Activated B cell treated with CpG ODN at 0.5 μM for 24 hours (primary cell): ENCODE results near the gene CHAMP1. TPM values are rescaled to one million over a fixed set of nuclear protein-coding genes. Genes with fewer than 3 reads are reported as not detected.

Experiments used
- ATAC-seq: fragments of 200-7000 bp; cut with Tn5 transposase; one replicate; pipeline ENCODE4 v1.10.0; 2021; ENCODE audit warnings: low read depth, mild to moderate bottlenecking, moderate library complexity
- CTCF ChIA-PET: fragments of 350-600 bp; sonication (Branson Sonifier 250); formaldehyde crosslinking; loops from one replicate; lab custom pipeline; 2021; ENCODE audit warnings: antibody characterized with exemption; lab: Charles Lee
- POLR2A ChIA-PET: fragments of 350-600 bp; sonication (Branson Sonifier 250); formaldehyde crosslinking; loops from one replicate; lab custom pipeline; 2021; ENCODE audit warnings: antibody characterized with exemption; lab: Charles Lee
- DNase-seq: peaks from one replicate; pipeline ENCODE4 v3.0.0; 2022
- H3K27ac Mint-ChIP-seq: one replicate; pipeline ENCODE4 v1.8.0; 2020; ENCODE audit warnings: mixed read lengths
- H3K27me3 Mint-ChIP-seq: one replicate; pipeline ENCODE4 v1.8.0; 2021; ENCODE audit warnings: mixed read lengths
- H3K36me3 Mint-ChIP-seq: one replicate; pipeline ENCODE4 v1.8.0; 2021; ENCODE audit warnings: low read depth, mixed read lengths
- H3K4me1 Mint-ChIP-seq: one replicate; pipeline ENCODE4 v1.8.0; 2021; ENCODE audit warnings: mixed read lengths
- H3K4me3 Mint-ChIP-seq: one replicate; pipeline ENCODE4 v1.8.0; 2020; ENCODE audit warnings: mild to moderate bottlenecking, mixed read lengths
- H3K9me3 Mint-ChIP-seq: one replicate; pipeline ENCODE4 v1.8.0; 2020; ENCODE audit warnings: mixed read lengths
- intact Hi-C: fragments of 100-400 bp; cut with micrococcal nuclease; formaldehyde crosslinking; loops from one replicate; pipeline ENCODE4 v1.15.1; 2024
- total RNA-seq: library from RNA; stranded (reverse); gene quantifications from 2 replicates; pipeline ENCODE4 v1.2.3, GENCODE V29; 2022
- TF ChIP-seq, protein P1 (sequence below): fragments of 200-600 bp; IDR thresholded peaks from one replicate; pipeline ENCODE4 v1.8.0; 2022; ENCODE audit warnings: antibody characterized with exemption, mild to moderate bottlenecking

The CHAMP1 gene
- total RNA-seq, 1 donor from 2014 or later = 34.8 TPM

DNA sequence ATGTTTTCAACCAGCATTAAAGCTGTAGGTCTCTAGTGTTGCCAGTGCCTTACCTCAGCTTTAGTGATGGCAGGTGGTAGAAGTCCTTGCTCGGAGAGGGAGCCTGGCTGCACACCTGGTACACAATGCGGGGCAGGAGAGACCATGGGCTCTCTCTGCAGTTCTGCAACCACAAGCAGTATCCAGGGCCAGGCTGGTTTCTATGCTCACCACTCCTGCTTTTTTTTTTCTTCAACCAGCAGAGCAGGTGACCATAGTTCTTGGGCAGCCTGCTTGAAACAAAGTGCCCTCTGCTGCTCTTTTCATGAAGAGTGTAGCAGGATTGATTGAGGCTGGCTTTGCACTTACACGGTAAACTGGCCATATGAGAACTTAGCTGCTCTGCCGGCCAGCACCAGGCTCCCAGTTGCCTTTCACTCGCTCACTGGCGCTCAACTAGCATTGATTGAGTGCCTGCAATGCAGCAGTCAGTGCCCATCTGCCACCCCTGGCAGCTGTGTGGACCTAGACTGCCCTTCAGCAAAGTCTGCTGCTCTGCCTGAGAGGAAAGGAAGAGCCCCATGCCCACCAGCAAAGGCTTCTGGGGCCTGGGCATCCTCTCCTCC, 4.4 kb upstream of the CHAMP1 start:
- intact Hi-C loops = no loop called here
- Mint-ChIP-seq H3K4me1 (peaks cover 23% of the 10 kb centered on the region), H3K27me3 (no peaks in the 10 kb centered on the region), H3K36me3 (peaks cover 21% of the 10 kb centered on the region), H3K27ac (no peak overlapping the region), H3K9me3 (no peaks in the 10 kb centered on the region), H3K4me3 (no peak overlapping the region)
- ChIA-PET POLR2A (no interaction called here), CTCF (no interaction called here)
- DNase-seq (no peak), ATAC-seq (no peak)
- TF ChIP-seq, protein P1, sequence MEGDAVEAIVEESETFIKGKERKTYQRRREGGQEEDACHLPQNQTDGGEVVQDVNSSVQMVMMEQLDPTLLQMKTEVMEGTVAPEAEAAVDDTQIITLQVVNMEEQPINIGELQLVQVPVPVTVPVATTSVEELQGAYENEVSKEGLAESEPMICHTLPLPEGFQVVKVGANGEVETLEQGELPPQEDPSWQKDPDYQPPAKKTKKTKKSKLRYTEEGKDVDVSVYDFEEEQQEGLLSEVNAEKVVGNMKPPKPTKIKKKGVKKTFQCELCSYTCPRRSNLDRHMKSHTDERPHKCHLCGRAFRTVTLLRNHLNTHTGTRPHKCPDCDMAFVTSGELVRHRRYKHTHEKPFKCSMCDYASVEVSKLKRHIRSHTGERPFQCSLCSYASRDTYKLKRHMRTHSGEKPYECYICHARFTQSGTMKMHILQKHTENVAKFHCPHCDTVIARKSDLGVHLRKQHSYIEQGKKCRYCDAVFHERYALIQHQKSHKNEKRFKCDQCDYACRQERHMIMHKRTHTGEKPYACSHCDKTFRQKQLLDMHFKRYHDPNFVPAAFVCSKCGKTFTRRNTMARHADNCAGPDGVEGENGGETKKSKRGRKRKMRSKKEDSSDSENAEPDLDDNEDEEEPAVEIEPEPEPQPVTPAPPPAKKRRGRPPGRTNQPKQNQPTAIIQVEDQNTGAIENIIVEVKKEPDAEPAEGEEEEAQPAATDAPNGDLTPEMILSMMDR = no peak

DNA sequence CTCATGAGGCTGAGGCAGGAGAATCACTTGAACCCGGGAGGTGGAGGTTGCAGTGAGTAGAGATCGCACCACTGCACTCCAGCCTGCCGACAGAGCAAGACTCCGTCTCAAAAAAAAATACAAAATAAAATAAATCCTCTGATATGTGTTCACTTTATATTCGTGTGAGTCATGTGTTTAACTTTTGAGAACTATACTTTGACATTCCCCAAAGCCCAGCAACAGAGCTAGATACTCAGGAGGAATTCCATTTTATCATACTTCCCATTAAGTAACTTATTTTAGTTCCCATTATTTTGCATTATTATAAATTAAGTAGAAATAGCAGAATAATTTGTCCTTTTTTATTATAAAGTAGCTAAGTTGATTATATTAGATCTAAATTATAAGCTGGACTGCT, 3.3 kb upstream of the CHAMP1 start:
- no peak for ATAC-seq
- Mint-ChIP-seq H3K9me3 (no peaks in the 10 kb centered on the region), H3K27ac (no peak overlapping the region), H3K36me3 (peaks cover 22% of the 10 kb centered on the region), H3K27me3 (no peaks in the 10 kb centered on the region), H3K4me3 (no peak overlapping the region), H3K4me1 (peaks cover 30% of the 10 kb centered on the region)
- no peak for DNase-seq
- TF ChIP-seq, protein P1 = no peak
- intact Hi-C loops = no loop called here
- POLR2A ChIA-PET = interaction anchor here (1.8 kb wide), 1 partner anchor 29 kb away, joined by 6 read pairs; the partner anchor contains the start of gene UPF3A
- CTCF ChIA-PET = interaction anchor here (1.7 kb wide), 1 partner anchor 30 kb away, joined by 4 read pairs; the partner anchor contains the start of gene UPF3A

DNA sequence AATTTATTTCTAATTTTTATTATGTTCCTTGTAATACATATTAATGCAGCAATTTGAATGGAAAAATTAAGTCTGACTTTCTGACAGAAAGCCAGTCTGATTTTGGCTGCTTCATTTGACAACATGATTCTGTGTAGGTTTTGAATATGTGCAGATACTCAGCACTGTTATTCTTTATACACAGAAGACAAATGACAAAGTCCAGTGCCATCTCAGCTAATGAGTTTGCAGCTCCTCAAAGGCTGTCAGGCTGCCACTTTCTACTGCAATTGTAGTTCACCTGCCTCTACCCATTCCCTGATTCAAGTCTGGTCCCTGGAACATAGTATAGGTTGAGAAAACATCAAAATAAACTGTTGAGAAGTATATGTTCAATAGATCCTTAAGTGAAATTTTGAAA, 2.9 kb upstream of the CHAMP1 start:
- ATAC-seq (no peak), DNase-seq (no peak)
- no peak overlapping the region for H3K4me3 Mint-ChIP-seq
- intact Hi-C loops = no loop called here
- H3K27ac Mint-ChIP-seq = peak overlapping the region; percentile 6
- no peaks in the 10 kb centered on the region for H3K9me3 Mint-ChIP-seq
- peaks cover 30% of the 10 kb centered on the region for H3K4me1 Mint-ChIP-seq
- TF ChIP-seq, protein P1 = no peak
- H3K36me3 Mint-ChIP-seq = peaks cover 18% of the 10 kb centered on the region
- ChIA-PET POLR2A (interaction anchor here (1.8 kb wide), 1 partner anchor 29 kb away, joined by 6 read pairs; the partner anchor contains the start of gene UPF3A), CTCF (interaction anchor here (1.7 kb wide), 1 partner anchor 30 kb away, joined by 4 read pairs; the partner anchor contains the start of gene UPF3A)
- no peaks in the 10 kb centered on the region for H3K27me3 Mint-ChIP-seq

DNA sequence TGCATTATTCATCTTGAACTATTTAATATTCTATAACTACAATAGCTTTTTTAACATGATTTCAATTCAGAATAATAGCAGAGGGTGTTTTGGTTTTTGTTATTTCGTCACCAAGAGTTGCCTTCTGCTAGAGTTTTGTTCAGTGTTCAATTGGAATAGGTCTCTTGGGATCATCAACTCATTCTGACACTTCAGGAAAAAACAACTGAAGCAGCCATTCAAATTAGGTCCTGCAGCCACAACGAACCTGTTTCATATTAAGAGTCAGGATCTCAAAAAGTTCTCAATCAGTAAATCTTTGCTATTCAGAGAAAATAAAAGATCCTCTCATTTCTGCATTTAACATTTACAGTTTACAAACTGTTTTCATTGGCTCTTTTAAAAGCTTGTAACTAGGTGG, 2.4 kb upstream of the CHAMP1 start:
- H3K36me3 Mint-ChIP-seq = peaks cover 13% of the 10 kb centered on the region
- H3K9me3 Mint-ChIP-seq = no peaks in the 10 kb centered on the region
- intact Hi-C loops = no loop called here
- H3K4me1 Mint-ChIP-seq = peaks cover 34% of the 10 kb centered on the region
- CTCF ChIA-PET = interaction anchor here (1.7 kb wide), 1 partner anchor 30 kb away, joined by 4 read pairs; the partner anchor contains the start of gene UPF3A
- TF ChIP-seq, protein P1 = no peak
- H3K4me3 Mint-ChIP-seq = no peak overlapping the region
- no peak for ATAC-seq
- POLR2A ChIA-PET = interaction anchor here (1.8 kb wide), 1 partner anchor 30 kb away, joined by 6 read pairs; the partner anchor contains the start of gene UPF3A
- no peaks in the 10 kb centered on the region for H3K27me3 Mint-ChIP-seq
- DNase-seq = no peak
- peak overlapping the region; percentile 6 for H3K27ac Mint-ChIP-seq

DNA sequence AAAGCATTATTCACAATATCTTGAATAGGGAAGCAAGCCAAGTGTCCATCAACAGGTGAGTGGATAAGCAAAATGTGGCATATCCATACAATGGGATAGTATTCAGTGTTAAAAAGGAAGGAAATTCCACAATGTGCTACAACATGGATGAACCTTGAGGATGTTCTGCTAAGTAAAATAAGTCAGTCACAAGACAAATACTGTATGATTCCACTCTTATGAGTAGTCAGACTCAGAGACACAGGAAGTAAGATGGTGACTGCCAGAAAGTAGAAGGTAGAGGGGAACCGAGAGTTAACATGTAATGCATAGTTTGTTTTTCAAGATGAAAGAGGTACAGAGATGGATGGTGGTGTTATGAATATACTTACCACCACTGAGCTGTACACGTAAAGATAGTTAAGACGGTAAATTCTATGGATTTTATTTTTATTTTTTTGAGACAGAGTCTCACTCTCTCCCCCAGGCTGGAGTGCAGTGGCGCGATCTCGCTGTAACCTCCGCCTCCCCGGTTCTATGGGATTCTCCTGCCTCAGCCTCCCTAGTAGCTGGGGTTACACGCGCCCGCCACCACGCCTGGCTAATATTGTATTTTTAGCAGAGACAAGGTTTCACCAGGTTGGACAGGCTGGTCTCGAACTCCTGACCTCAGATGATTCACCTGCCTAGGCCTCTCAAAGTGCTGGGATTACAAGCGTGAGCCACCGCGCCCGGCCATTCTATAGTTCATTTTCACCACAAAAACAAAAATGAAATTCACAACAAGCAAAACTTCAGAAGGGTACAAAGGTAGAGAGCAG, 1.0 kb upstream of the CHAMP1 start:
- H3K9me3 Mint-ChIP-seq = no peaks in the 10 kb centered on the region
- ChIA-PET POLR2A (interaction anchor here (0.6 to 1.7 kb wide), 4 partner anchors 21 to 1104 kb away, joined by 3 to 22 read pairs (median 4); partner anchors contain the start of genes CUL4A and UPF3A), CTCF (no interaction called here)
- H3K36me3 Mint-ChIP-seq = peaks cover 10% of the 10 kb centered on the region
- H3K27ac Mint-ChIP-seq = peak overlapping the region; percentile 94
- peaks cover 44% of the 10 kb centered on the region for H3K4me1 Mint-ChIP-seq
- peak overlapping the region; percentile 89 for H3K4me3 Mint-ChIP-seq
- TF ChIP-seq, protein P1 = no peak
- DNase-seq (no peak), ATAC-seq (peak; percentile 13)
- intact Hi-C loops = no loop called here
- no peaks in the 10 kb centered on the region for H3K27me3 Mint-ChIP-seq
